ENCODE measurements around the gene NEMP1. TPM values are rescaled to one million over a fixed set of nuclear protein-coding genes. Genes with fewer than 3 reads are reported as not detected.
A peak's percentile ranks its signal among the peaks of the same experiment; 100 is the strongest.

Gene NEMP1
- total RNA-seq, 4 donors from 2014 or later: 1.2 to 6.7 (median 1.9) TPM

DNA sequence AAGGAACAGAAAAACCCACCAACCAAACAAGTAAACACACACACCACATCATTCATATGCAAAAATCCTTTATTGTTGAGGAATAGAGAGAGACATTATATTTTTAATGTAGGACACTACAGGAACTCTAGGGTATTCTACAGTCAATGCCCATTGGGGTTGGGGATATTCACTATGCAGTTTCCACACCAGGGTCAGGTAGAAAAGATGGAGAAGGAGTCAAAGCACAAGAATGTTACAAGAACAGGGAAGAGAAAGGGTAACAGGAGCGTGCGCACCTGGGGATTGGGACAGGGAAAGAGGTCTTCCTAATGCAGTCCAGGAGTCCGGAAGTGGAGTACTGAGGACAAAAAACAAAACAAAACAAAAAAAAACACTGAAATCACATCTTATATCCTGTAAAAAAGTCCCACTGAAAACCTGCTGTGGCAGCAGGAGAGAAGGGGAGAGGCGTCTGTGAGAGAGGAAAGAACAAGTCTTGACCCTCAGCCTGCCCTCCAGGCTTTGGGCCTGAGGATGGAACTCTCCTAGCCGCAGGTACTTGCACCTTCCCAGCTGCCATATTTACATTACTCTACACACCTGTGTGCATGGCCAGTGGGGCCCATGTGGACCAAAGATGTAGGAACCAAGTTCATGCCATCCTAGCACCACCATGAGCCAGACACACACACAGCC lies 68.5 kb downstream of the NEMP1 start:
- Histone ChIP-seq H3K36me3 (no peaks in the 10 kb centered on the region), H3K9me3 (no peaks in the 10 kb centered on the region), H3K27ac (no peak overlapping the region), H3K4me3 (no peak overlapping the region), H3K4me1 (peaks cover 7 to 8% of the 10 kb centered on the region in 2 donors), H3K27me3 (peaks cover 0 to 11% (median 5%) of the 10 kb centered on the region in 3 donors)
- no peak for ATAC-seq
- intact Hi-C loops (cut with DNase I; ENCODE audit: low total_unique reads) (loop anchor here (5.0 kb wide), 2 partner anchors 102 to 258 kb away; partner anchors contain the start of genes PRIM1 and STAT6), in situ Hi-C loops (cut with MboI; ENCODE audit: low sequenced_read_pairs in 4 of 4) (no loop called here)
- TF ChIP-seq POLR2A (IDR thresholded peaks at IDR 0.05): no peak
- TF ChIP-seq, protein P1, sequence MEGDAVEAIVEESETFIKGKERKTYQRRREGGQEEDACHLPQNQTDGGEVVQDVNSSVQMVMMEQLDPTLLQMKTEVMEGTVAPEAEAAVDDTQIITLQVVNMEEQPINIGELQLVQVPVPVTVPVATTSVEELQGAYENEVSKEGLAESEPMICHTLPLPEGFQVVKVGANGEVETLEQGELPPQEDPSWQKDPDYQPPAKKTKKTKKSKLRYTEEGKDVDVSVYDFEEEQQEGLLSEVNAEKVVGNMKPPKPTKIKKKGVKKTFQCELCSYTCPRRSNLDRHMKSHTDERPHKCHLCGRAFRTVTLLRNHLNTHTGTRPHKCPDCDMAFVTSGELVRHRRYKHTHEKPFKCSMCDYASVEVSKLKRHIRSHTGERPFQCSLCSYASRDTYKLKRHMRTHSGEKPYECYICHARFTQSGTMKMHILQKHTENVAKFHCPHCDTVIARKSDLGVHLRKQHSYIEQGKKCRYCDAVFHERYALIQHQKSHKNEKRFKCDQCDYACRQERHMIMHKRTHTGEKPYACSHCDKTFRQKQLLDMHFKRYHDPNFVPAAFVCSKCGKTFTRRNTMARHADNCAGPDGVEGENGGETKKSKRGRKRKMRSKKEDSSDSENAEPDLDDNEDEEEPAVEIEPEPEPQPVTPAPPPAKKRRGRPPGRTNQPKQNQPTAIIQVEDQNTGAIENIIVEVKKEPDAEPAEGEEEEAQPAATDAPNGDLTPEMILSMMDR (IDR thresholded peaks at IDR 0.05 in 4 of 5, conservative IDR thresholded peaks at IDR 0.05 in 1 of 5): no peak
- no peak for DNase-seq

DNA sequence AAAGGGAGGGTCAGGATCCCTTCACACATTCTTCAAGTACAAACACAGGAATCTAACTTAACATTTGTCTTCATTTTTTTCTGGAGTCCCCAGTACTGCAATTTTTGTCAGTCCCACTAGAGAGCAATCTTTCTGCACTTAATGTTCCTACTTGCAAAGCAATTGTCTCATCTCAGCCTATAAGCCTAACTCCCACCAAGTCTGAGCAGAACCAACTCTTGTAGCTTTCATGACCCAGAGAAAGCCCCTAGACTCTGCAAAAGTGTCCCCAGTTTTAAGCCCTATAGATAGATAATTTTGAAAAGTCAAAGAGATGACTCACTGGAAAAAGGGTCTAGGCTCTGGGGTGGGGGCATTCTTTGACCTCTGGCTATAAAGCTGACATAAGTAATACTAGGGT lies 70.4 kb downstream of the NEMP1 start:
- Histone ChIP-seq H3K27ac (no peak overlapping the region), H3K9me3 (no peaks in the 10 kb centered on the region), H3K4me3 (no peak overlapping the region), H3K36me3 (peaks cover 0 to 13% of the 10 kb centered on the region in 2 donors), H3K27me3 (no peaks in the 10 kb centered on the region), H3K4me1 (peaks cover 11 to 12% of the 10 kb centered on the region in 2 donors)
- no peak for DNase-seq
- no peak for ATAC-seq
- in situ Hi-C loops (cut with MboI; ENCODE audit: low sequenced_read_pairs in 4 of 4): no loop called here
- no peak for TF ChIP-seq POLR2A (IDR thresholded peaks at IDR 0.05)
- TF ChIP-seq, protein P1 (IDR thresholded peaks at IDR 0.05 in 4 of 5, conservative IDR thresholded peaks at IDR 0.05 in 1 of 5): peak in 1 of 5 experiments; percentile 17
- intact Hi-C loops (cut with DNase I; ENCODE audit: low total_unique reads): loop anchor here (5.0 kb wide), 2 partner anchors 104 to 256 kb away; partner anchors contain the start of genes PRIM1 and STAT6

DNA sequence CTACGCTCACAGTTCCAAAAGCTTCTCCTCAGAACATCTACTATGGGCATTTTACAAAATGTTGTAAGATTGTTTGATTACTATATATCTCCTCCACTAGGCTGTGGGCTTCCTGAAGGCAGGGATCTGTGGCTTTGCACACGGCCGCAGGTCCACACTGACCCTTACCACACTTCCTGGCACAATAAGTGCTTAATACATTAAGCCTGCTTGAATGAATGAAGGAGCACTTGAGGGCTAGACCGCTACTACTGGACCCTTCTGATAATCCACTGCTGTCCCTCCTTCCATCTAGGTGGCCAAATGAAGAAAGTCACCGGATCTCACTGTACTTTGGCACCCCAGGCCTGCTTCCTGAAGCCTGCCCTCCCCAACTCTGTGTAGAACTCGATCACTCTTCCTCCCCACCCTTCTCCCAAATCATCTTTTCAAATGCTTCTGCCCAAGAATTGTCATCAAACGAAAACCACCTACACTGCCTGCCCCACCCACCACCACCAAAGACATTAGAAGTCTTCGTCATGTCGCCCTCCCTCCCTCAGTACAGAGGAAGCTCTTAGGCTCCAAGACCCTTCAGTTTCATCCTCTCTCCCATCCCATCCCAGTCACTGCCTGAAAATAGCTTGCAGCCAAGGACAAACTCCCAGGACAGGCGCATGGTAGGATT lies 71.6 kb downstream of the NEMP1 start:
- Histone ChIP-seq H3K27me3 (no peaks in the 10 kb centered on the region), H3K9me3 (no peaks in the 10 kb centered on the region), H3K36me3 (peaks cover 0 to 26% of the 10 kb centered on the region in 2 donors), H3K4me3 (peak overlapping the region; percentile 42 to 97 (median 52)), H3K4me1 (peaks cover 11 to 12% of the 10 kb centered on the region in 2 donors), H3K27ac (peak overlapping the region; percentile 14 to 59 (median 45))
- TF ChIP-seq POLR2A (IDR thresholded peaks at IDR 0.05): no peak
- TF ChIP-seq, protein P1 (IDR thresholded peaks at IDR 0.05 in 4 of 5, conservative IDR thresholded peaks at IDR 0.05 in 1 of 5): no peak
- intact Hi-C loops (cut with DNase I; ENCODE audit: low total_unique reads) (loop anchor here (5.0 kb wide), 2 partner anchors 105 to 255 kb away; partner anchors contain the start of genes PRIM1 and STAT6), in situ Hi-C loops (cut with MboI; ENCODE audit: low sequenced_read_pairs in 4 of 4) (no loop called here)
- ATAC-seq: peak; percentile 3 to 6
- no peak for DNase-seq

DNA sequence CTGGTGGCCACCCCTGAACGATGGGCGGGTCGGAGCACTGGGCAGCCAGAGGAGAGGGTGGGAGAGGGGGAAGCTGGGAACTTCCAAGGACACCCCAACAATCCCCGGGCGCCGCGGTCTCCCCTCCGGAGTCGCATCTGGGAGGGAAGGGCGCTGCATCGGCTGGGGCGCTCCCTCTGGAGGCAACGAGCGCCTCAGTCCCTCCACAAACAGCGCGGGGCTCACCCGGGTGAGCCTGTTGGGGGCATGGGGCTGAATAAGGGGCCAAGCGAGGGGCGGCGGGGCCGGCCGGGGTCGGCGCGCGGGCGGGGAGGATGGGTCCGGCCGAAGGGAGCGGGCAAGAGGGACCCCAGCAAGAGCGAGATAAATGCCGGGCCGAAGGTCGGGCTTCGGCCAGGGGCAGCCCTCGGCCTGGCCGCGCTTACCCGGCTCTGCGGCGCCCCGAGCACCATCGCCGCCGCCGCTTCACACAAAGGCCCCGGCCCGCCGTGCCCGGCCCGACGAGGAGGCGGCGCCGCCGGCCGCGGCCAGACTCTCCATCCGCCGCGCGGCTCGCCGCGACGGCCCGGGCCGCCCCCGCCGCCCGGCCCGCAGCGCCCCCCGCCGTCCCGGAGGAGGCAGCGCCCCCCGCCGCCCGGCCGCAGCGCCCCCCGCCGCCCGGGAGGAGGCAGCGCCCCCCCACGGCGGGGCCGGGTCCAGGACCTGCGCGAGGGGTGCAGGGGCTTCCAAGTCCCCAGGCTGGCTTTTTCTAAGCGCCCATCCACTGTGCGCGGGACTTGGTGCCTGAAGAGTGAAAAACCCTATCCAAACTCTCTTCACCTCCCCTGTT lies 72.4 kb downstream of the NEMP1 start, which contains the start of gene ZBTB39:
TSS of gene ZBTB39 (minus strand) at position 567 of the 829 bp plus-strand sequence. CDS start 1,629 bp downstream, outside the sequence.
- Histone ChIP-seq H3K27ac (peak within 1 kb of the TSS; percentile 76 to 81 (median 78)), H3K4me1 (peaks cover 14 to 15% of the 10 kb centered on the region in 2 donors), H3K36me3 (peaks cover 0 to 29% of the 10 kb centered on the region in 2 donors), H3K27me3 (no peaks in the 10 kb centered on the region), H3K4me3 (peak within 1 kb of the TSS; percentile 76 to 97 (median 93)), H3K9me3 (no peaks in the 10 kb centered on the region)
- ATAC-seq (peak; percentile 91 to 92), DNase-seq (peak in 1 of 2 donors; percentile 35)
- in situ Hi-C loops (cut with MboI; ENCODE audit: low sequenced_read_pairs in 4 of 4): no loop called here
- peak in 1 of 2 donors; percentile 15 for TF ChIP-seq POLR2A (IDR thresholded peaks at IDR 0.05)
- TF ChIP-seq, protein P1 (IDR thresholded peaks at IDR 0.05 in 4 of 5, conservative IDR thresholded peaks at IDR 0.05 in 1 of 5): peak; percentile 21 to 68 (median 34)
- intact Hi-C loops (cut with DNase I; ENCODE audit: low total_unique reads): loop anchor here (5.0 kb wide), 2 partner anchors 106 to 254 kb away; partner anchors contain the start of genes PRIM1 and STAT6

Data from gastrocnemius medialis (tissue), 4 donors.